NB4 (cell line): Measurements from ENCODE around the gene SLC34A2.

Experiments
- DNase-seq: peaks from one replicate; pipeline ENCODE4 v3.0.0; 2010; ENCODE audit warnings: low read depth
- H3K4me3 ChIP-seq: one replicate; pipeline ENCODE4 v1.5.1; 2011; ENCODE audit warnings: mild to moderate bottlenecking, low read depth, low read length, moderate library complexity
- MYC ChIP-seq: IDR thresholded peaks from 2 replicates; pipeline ENCODE4 v1.6.1; 2011; ENCODE audit warnings: low read depth, low read length
- POLR2A ChIP-seq: IDR thresholded peaks from 2 replicates; pipeline ENCODE4 v1.6.1; 2011; ENCODE audit warnings: mild to moderate bottlenecking; ENCODE audit not compliant: insufficient read length; ENCODE audit errors: extremely low read depth
- TF ChIP-seq, protein P1 (sequence below): IDR thresholded peaks from one replicate; pipeline ENCODE4 v1.5.1; 2012; ENCODE audit warnings: low read depth, low read length
- TF ChIP-seq, protein P2 (sequence below): IDR thresholded peaks from 2 replicates; pipeline ENCODE4 v1.6.1; 2011; ENCODE audit warnings: low read depth, low read length

Gene SLC34A2

DNA sequence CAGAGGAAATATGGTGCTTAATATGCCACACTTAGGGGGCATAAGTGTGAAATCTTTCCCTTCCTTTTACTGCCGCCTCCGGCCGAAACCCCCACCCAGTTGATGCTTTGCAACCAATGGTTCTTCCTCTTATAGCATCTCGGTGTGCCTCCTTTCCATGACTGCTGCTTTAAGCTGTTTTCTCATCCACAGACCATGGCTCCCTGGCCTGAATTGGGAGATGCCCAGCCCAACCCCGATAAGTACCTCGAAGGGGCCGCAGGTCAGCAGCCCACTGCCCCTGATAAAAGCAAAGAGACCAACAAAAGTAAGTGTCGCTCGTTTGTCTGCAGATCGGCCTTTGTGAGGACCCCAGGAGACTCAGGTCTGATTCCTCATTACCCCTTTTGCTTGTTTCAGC lies 6.7 kb downstream of the SLC34A2 start:
- DNase-seq = no peak
- TF ChIP-seq, protein P1, sequence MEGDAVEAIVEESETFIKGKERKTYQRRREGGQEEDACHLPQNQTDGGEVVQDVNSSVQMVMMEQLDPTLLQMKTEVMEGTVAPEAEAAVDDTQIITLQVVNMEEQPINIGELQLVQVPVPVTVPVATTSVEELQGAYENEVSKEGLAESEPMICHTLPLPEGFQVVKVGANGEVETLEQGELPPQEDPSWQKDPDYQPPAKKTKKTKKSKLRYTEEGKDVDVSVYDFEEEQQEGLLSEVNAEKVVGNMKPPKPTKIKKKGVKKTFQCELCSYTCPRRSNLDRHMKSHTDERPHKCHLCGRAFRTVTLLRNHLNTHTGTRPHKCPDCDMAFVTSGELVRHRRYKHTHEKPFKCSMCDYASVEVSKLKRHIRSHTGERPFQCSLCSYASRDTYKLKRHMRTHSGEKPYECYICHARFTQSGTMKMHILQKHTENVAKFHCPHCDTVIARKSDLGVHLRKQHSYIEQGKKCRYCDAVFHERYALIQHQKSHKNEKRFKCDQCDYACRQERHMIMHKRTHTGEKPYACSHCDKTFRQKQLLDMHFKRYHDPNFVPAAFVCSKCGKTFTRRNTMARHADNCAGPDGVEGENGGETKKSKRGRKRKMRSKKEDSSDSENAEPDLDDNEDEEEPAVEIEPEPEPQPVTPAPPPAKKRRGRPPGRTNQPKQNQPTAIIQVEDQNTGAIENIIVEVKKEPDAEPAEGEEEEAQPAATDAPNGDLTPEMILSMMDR = no peak
- TF ChIP-seq POLR2A (no peak), MYC (no peak)
- TF ChIP-seq, protein P2, sequence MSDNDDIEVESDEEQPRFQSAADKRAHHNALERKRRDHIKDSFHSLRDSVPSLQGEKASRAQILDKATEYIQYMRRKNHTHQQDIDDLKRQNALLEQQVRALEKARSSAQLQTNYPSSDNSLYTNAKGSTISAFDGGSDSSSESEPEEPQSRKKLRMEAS = no peak
- H3K4me3 ChIP-seq = no peak overlapping the region

DNA sequence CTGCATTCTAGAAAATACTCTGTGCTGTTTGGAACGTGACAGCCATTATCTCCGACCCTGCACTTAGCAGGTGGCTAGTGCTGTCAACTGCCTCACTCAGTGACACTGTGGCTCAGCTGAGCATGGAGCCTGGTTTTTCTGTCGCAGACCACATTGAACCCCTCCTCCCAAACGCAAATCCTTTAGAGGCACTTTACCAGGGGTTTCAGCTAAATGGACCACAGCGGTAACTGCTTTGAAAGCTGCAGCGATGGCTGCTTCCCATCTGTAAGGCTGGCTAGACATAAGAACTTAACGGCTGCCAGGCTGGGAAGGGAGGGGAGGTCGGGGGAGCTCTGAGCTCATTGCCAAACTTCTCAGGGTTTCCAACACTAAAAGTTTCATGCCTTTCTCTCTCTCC lies 8.1 kb downstream of the SLC34A2 start:
- H3K4me3 ChIP-seq = no peak overlapping the region
- no peak for DNase-seq
- TF ChIP-seq, protein P1 = no peak
- TF ChIP-seq MYC = no peak
- no peak for TF ChIP-seq POLR2A
- TF ChIP-seq, protein P2 = no peak

DNA sequence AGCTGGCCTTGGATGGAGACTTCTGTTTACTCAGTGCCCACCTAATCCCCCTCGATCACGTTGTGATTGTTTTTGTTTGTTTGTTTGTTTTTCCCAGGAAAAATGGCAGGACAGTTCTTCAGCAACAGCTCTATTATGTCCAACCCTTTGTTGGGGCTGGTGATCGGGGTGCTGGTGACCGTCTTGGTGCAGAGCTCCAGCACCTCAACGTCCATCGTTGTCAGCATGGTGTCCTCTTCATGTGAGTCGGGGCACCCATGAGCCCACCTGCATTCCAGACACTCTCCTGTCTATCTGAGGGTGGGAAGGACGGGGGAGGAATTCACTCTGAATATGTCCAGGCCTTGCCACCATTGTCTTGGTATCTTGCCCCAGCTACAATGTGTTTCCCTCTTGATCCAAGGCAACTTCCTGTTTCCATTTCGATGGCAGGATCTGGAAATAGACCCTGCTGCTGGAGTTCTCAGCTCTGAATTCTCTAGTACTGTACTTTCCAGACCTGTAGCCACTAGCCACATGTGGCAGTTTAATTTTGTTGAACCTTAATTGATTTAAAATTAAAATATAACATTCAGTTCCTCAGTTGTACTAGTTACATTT lies 10.5 kb downstream of the SLC34A2 start:
- no peak overlapping the region for H3K4me3 ChIP-seq
- TF ChIP-seq POLR2A (no peak), MYC (no peak)
- TF ChIP-seq, protein P1 = no peak
- TF ChIP-seq, protein P2 = no peak
- DNase-seq = no peak

DNA sequence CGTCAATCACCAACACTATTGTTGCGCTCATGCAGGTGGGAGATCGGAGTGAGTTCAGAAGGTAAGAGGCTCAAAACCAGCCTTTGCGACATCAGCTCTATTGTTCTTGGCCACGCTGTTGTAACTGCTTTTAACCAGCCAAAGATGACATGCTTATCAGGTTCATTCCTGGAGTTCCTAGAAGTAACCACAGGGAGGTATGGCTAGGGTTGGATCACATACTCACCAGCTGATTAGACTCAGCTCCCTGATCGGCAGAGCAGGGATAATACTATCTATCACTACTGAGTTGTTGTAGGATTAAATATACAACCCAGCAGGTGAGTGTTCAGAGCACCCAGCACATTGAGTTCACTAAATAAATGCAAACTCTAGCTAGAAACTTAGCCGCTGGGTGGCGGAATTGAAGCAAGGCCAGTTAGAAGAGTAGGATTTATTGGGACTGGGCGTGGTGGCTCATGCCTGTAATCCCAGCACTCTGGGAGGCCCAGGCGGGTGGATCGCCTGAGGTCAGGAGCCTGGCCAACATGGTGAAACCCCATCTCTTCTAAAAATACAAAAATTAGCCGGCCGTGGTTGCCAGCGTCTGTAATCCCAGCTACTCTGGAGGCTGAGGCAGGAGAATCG lies 12.4 kb downstream of the SLC34A2 start:
- no peak for DNase-seq

DNA sequence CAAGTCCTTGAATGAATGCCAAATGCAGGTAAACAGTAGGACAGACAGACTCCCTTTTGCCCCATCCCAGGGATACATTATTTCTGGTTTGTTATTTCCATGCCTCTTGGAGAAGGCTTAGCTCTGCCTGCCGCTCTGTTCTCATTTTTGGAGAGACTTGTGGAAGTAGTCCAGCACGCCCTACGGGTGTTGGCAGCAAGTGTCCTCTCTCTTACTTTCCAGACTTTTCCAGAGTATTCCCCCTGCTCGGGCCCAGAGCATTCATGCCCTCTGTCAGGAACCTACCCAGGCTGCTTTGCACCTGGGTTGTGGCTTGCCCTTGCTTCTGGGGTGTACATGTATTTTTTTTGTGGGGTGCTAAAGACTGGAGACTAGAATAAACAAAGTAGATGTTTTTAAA lies 15.3 kb downstream of the SLC34A2 start:
- TF ChIP-seq, protein P2 = no peak
- TF ChIP-seq, protein P1 = no peak
- no peak for TF ChIP-seq MYC
- TF ChIP-seq POLR2A = no peak
- DNase-seq = no peak
- H3K4me3 ChIP-seq = no peak overlapping the region

More for the DNA sequence above, 12.4 kb downstream of the SLC34A2 start:
- no peak overlapping the region for H3K4me3 ChIP-seq
- no peak for TF ChIP-seq MYC
- no peak for TF ChIP-seq POLR2A
- TF ChIP-seq, protein P1 = no peak
- TF ChIP-seq, protein P2 = no peak
